Right ventricle myocardium superior (tissue), 1 donor: ENCODE data around the gene ENTPD3. TPM values are rescaled to one million over a fixed set of nuclear protein-coding genes. Genes with fewer than 3 reads are reported as not detected.

Experiments
- ATAC-seq: fragments of 200-7000 bp; cut with Tn5 transposase; one replicate; pipeline ENCODE4 v1.9.1; 2020; ENCODE audit warnings: mild to moderate bottlenecking; ENCODE audit not compliant: poor library complexity
- DNase-seq: peaks from one replicate; pipeline ENCODE4 v3.0.0-alpha.2; 2020
- intact Hi-C: fragments of 100-400 bp; cut with DNase I; formaldehyde crosslinking; loops from one replicate; pipeline ENCODE4 v1.11.2; 2022
- total RNA-seq: library from RNA; stranded (reverse); fragmentation: NEBNext Ultra II Directional; extraction: Animal tissue kit (Norgen Biotek cat#: 25700); gene quantifications from one replicate; pipeline ENCODE4 v1.2.1, GENCODE V29; 2021
- donor health status: DM: no; HTN: yes; CAD: no; lungs with severe emphysema.

ENTPD3 gene
- total RNA-seq, 1 donor from 2014 or later = 0.30 TPM

DNA sequence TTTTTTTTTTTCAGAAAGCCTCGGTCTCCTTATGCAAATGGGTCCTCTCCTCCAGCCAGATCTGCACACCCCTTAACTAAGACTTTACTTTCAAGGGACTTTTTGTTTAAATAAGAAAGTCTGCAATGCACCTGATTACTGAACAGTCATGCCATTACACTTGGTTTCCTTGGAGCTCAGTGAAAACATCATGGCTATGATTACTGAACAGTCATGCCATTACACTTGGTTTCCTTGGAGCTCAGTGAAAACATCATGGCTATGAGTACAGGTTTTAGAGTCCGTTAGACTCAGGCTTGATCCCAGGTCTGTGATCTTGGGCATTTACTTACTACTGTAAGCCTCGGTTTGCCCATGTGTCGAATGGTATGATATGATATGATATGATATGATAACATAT is 10.1 kb downstream of the ENTPD3 start:
- intact Hi-C loops = no loop called here
- DNase-seq (no peak), ATAC-seq (no peak)

DNA sequence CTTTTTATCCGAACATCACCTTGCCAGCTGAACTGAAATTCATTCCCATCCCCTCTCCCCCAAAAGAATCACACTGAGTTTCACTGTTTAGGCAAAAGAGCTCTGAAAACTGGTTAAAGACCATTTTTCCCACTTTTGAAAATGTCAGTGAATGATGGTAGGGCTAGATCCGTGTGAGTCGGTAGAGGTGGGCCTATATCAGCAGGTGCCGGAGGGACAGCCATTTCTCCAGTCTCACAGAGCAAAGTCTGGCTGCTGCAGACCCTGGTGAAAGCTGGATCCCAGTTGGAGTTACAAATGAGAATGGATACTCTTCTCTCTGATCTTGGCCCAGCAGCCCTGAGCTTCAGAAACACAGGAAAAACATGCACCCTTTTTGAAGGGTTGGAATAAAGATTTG is 10.9 kb downstream of the ENTPD3 start:
- no peak for ATAC-seq
- intact Hi-C loops = no loop called here

DNA sequence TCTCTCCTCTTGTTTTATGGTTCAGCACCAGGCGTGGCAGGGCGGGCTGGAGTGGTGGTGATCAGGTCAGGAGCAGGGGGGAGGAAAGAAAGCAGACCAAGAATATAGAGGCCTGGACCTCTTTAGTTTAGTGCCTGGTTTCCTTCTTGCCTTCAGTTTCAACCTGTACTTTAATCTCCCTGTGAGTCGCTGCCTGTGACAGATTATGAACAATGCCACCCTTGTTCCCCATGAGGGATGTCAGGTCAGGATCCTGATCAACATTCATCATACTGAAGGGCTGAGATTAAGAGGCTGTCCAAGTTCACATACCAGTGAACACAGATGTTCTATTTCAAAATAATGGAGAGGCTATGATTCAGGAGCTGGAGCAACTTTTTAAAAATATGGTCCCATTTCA is 11.4 kb downstream of the ENTPD3 start:
- ATAC-seq (no peak), DNase-seq (no peak)
- intact Hi-C loops = no loop called here

More for the DNA sequence above, 10.9 kb downstream of the ENTPD3 start:
- no peak for DNase-seq

DNA sequence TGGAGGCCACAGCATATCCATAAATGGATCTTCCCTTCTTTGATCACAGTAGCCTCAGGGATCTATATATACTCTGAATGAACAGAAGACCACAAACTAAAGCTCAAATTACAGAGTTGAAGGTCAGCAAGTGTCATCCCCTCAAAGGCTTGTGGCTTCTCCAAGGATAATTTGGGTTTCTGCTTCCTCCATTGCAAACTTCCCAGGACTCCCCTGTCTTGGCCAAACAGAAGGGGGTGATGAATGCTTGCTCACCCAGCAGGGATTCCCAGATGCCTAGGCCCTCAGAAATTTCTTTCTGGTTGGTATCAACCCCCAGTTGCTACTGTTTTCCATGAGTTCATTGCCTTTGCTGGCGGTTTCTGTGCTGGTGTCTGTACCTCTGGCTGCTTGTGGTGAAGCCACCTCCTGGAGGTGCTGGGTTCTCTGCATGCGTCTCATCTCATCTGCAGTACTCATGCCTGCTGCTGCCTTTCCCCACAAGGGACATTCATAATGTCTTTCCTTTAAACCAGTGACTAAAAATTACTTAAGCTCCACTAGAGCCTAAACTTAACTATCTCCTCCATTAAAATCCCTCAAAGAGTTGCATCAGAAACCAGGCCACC is 17.7 kb downstream of the ENTPD3 start:
- intact Hi-C loops = no loop called here
- DNase-seq (no peak), ATAC-seq (no peak)

DNA sequence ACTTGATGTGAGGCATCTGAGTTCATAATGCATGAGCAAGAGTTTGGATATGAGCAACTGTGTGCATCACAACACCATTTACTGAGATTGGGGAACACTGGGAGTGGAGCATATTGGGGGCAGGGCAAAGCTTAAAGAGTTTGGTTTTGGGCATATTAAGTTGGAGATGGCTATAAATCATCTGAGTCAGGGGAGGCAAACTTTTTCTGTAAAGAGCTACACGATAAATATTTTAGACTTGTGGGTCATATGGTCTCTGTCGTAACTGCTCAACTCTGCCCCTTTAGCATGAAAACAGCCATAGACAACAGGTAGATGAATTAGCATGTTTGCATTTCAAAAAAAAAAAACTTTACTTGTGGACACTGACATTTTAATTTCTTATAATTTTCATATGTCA is 20.0 kb downstream of the ENTPD3 start:
- intact Hi-C loops = no loop called here
- no peak for DNase-seq
- no peak for ATAC-seq

DNA sequence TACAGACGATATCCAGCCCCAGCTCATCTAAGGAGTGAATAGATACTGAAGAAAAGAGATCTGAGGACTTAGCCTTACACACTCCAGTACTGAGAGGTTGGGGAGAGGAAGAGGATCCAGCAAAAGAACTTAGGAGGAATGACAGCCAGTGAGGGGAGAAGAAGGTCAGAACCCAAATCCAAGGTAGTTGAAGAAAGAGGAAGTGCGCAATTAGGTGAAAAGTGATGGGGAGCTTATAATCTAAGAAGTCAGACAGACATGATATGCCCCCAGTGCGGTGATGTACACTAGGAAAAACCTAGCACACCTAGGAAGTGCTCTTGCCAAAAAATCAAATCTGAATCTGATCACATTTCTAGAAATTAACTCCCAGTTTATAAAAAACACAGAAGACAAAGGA is 20.6 kb downstream of the ENTPD3 start:
- intact Hi-C loops = no loop called here
- ATAC-seq (no peak), DNase-seq (no peak)

DNA sequence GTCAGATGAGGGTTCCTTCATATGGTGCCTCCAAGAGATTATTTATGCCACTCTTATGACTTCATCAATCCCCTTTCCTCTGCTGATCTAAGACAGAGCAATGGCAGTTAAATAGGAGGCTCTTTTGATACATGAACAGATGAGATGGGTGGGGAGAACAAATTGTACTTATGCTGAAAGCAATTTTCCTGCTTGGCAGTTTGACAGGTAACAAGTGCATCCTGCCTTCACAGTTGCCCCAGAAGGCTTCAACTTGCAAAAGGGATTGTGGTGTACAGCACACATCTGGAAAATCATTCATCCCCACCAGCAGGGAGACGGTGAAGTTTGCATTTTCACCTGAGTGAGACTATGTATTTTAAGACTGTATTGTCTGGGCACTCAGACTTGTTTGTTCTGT is 27.3 kb downstream of the ENTPD3 start:
- DNase-seq (no peak), ATAC-seq (peak; percentile 10)
- intact Hi-C loops = no loop called here

DNA sequence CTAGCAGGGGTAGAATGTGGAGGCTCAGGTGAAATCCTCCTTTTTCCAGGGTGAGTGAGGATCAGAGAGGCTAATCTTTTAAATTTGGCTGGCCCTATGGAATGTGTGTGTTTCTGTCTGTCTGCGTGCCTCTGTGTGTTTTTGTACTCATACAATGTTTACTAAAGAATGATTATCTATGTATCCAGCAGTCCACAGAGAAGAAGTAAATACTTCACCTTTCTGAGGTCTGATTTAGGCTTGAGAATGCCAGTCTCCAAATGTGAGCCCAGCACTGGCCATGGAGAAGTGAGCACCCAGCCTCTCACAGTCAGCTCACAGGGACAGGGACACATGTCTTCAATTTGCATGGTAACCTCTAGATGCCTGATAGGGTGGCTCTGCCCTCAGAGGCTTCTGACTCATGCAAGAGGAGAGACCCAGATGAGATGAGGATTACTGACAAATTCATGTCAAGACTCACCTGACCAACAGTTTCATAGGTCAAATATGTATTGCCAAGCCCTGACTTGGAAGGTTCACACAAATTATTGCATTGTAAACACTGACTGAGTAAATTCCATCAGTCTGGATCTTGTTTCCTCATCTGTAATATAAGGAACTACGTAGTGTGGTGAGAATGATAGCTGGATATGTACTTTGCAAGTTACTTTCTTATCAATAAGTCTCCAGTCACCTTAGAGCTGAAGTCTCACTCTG is 31.0 kb downstream of the ENTPD3 start:
- ATAC-seq = no peak
- DNase-seq = no peak
- intact Hi-C loops = no loop called here

DNA sequence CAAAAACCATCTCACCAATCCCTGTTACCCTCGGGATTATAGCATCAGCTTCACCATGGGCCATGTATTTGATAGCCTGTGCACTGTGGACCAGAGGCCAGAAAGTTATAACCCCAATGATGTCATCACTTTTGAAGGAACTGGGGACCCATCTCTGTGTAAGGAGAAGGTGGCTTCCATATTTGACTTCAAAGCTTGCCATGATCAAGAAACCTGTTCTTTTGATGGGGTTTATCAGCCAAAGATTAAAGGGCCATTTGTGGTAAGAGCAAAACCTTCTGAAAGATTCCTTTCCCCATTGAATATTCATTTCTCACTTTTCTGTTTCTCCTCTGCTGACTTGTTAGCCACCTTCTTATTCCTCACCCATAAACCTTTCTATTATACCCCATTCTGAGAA is 35.9 kb downstream of the ENTPD3 start:
- ATAC-seq (no peak), DNase-seq (no peak)
- intact Hi-C loops = no loop called here

DNA sequence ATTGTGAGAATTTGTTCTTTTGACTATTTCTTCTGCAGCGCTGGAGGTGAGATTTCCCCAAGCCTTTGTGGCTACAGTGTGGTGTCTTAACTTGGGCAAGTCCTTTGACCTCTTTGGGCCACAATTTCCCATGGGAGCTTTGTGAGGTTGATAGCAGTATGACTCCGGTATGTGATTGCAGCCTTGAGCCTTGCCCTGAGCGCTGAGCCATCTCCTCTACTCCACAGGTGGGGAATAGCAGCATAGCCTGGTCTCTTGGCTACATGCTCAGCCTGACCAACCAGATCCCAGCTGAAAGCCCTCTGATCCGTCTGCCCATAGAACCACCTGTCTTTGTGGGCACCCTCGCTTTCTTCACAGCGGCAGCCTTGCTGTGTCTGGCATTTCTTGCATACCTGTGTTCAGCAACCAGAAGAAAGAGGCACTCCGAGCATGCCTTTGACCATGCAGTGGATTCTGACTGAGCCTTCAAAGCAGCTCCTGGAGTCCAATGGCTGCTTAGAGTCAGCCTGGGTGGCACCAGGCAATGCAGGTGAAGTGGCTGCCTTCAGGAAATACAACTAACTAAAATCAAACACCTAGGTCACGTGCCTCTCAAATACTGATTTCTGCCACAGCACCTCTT is 40.2 kb downstream of the ENTPD3 start:
- DNase-seq (no peak), ATAC-seq (no peak)
- intact Hi-C loops = no loop called here

DNA sequence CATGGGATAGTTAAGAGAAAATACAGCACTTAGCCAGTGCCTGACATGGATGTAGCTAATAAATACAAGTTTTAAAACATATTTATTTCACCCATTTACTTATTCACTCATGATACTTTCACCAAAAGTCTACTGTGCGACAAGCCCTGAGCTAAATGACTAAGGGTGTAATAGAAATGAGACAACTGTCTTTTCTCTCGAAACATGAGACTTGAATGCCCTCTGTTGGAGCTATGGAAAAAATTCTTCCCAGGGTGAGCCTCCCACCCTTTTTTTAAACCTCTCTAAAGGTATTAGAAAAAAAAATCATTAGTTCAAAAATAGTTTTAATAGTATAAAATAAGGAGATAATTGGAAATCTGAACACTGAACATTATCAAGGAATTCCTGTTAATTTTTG is 45.8 kb downstream of the ENTPD3 start:
- ATAC-seq = no peak
- DNase-seq = no peak
- intact Hi-C loops = loop anchor here (10.0 kb wide), 1 partner anchor 108 kb away; no protein-coding TSS in a partner anchor

DNA sequence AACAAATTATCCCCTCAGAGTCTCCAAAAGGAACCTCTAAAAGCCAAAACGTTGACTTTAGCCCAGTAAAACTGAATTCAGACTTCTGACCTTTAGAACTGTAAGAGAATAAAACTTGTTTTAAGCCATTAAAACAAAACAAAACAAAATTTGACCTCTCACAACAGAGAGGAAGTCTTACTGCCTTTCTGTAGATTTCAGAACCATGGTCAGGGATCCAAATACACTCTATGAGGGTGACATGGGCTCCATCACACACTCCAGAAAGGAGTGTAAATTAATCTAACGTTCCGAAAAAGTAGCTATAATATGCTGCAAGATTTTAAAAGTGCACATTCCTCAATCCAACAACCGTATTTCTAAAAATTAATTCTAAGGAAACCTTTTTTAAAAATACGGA is 50.9 kb downstream of the ENTPD3 start:
- DNase-seq (no peak), ATAC-seq (no peak)
- intact Hi-C loops = loop anchor here (10.0 kb wide), 1 partner anchor 113 kb away; no protein-coding TSS in a partner anchor

DNA sequence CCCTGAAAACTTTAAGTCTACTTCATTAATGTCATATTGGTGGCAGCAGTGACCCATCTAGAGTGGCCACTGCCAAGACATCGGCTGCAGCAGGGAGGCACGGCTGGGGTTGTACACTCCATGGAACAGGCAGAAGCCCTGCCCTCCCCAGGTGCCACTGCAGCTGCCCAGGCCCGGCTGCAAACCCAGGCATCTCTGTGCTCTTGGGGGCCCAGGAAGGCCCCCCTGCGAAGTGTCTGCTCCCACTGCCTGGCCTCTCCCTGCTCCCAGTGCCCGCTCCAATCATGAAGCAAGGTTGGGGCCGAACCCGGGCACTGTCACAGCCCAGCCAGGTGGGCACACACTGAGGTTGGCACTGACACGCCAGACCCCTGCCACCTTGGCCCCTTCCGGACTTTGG is 58.1 kb downstream of the ENTPD3 start:
- intact Hi-C loops = no loop called here
- ATAC-seq = no peak
- no peak for DNase-seq

DNA sequence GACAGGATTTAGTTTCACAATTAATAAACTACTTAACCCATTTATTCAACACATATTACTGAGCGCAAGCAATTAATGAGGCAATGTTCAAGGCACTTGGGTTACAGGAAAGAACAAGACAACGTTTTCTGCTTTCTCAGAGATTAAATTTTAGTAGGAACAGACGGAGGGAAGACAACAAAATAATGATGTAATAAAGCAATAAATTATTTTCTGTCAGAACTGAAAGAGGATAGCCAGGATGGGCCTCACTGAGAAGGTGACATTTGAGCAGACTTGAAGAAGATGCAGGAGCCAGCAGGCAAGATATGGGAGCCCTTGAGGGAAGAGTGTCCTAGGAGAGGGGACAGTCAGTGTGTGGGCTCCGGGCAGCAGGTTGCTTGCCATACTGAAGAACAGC is 58.9 kb downstream of the ENTPD3 start:
- no peak for DNase-seq
- ATAC-seq = no peak
- intact Hi-C loops = no loop called here

DNA sequence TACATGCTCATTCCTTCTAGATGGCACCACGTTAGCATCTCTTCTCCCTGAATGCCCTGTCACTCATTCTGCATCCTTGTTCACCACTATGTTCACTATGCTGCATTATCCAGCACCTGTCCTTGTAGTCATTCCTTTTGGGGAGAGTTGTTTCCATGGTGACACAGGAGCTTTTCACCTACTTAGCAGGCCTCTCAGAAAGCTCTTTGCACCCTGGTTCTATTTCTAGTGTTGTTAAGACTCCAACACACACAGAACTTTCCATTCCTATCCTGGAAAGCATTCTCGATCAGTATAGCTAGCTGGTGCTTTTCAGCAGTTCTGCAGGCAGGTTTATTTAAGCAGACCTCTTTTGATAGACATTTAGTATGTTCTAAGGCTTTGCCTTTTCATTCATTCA is 63.5 kb downstream of the ENTPD3 start:
- DNase-seq (no peak), ATAC-seq (no peak)
- intact Hi-C loops = loop anchor here (10.0 kb wide), 1 partner anchor 74 kb away; the partner anchor contains the start of gene ZNF621

DNA sequence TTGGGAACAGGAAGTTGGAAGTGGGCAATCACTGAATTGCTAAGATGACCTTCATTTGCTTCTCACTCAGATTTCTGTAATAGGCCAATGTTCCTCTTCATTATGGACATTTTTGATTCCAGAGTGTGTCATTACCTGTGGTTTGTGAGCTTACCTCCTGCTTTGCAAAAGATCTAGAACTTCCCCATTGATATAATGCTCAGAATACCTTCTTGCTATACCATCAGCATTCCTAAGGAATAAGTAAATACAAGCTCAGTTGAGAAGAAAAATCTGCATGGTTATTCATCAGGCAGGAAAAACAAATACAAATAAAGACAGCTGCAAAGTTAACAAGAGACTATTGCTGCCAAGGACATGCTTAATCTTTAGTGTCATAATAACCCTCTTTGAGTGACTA is 64.6 kb downstream of the ENTPD3 start:
- intact Hi-C loops = loop anchor here (10.0 kb wide), 1 partner anchor 73 kb away; the partner anchor contains the start of gene ZNF621
- no peak for ATAC-seq
- no peak for DNase-seq

DNA sequence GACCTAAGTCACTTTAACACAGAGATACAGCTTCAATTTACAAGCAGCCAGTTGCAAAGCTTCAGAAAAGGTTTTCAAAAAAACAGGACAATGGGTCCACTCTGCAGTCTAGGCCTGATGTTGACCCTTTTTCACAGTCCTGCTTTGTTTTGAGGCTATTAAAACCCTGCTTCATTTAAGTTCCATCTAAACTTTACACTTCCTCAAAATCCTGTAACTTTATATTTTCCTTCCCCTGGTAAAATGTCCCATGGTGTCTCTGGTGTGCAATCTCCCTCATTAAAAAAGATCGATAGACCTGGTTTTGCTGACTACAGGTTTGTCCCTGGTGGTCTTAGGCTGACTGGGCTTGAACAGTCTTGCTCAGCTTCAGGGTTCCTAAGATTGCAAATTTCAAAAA is 65.1 kb downstream of the ENTPD3 start:
- DNase-seq (no peak), ATAC-seq (no peak)
- intact Hi-C loops = loop anchor here (10.0 kb wide), 1 partner anchor 73 kb away; the partner anchor contains the start of gene ZNF621

DNA sequence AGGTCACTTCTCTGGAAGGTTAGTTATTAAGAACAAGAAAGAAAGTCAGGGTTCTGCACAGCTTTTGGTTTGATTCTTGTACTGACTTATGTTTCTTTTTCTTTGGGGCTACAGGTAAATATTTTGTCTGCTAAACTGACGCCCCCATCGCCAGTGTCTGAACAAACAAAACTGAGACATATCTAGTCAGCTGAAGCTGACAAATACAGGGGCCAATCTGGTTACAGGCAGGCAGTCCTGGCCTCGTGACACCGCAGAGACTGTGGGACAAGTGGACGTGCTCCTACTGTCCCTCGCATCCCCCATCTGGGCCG is 65.5 kb downstream of the ENTPD3 start:
- ATAC-seq (no peak), DNase-seq (no peak)
- intact Hi-C loops = loop anchor here (10.0 kb wide), 1 partner anchor 72 kb away; the partner anchor contains the start of gene ZNF621

DNA sequence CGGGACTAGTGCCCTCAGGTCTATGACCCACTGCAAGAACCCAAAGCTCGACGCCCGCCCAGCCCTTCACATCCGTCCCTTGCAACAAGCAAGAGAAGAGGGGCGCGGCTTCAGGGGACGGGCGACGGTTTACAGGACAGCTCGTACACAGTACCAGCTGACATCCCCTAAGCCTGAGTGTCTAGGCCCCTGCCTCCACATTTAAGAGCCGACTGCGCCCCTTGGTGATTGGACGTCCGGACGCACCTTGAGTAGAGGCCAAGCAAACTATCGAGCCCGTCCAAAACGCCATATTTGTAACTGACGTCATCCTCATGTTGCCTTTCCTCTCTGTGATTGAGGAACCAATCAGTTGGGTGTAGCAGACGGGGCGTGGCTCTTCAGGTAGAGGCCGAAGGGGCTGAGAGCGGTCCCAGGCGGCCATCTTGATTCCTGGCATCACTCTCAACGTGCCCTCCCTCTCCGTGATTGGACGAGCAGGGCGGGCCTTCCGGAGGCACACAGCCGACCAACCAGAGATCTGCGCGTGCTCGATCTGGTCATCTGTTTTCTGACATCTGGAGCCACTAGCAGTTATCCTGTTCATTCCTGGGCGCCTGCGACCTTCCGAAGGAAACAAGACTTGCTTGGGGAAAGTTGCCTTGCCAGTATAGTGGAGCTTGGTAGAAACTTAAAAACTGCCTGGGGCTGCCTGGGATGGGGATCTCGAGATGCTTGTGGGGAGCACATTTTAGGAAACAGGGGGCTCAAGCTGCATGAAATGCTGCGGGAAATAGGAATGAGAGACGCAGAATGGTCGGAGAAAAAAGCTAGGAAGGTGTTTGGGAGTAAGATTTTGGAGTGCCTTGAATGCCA is 66.1 kb downstream of the ENTPD3 start:
- intact Hi-C loops = loop anchor here (10.0 kb wide), 1 partner anchor 72 kb away; the partner anchor contains the start of gene ZNF621
- ATAC-seq = peak; percentile 96

More for the DNA sequence above, 66.1 kb downstream of the ENTPD3 start:
- peak; percentile 98 for DNase-seq
